ENCODE results near the gene GSTO2. TPM values are rescaled to one million over a fixed set of nuclear protein-coding genes. Genes with fewer than 3 reads are reported as not detected.

GSTO2 gene
- total RNA-seq, 1 donor from 2014 or later, result 7.8 TPM

DNA sequence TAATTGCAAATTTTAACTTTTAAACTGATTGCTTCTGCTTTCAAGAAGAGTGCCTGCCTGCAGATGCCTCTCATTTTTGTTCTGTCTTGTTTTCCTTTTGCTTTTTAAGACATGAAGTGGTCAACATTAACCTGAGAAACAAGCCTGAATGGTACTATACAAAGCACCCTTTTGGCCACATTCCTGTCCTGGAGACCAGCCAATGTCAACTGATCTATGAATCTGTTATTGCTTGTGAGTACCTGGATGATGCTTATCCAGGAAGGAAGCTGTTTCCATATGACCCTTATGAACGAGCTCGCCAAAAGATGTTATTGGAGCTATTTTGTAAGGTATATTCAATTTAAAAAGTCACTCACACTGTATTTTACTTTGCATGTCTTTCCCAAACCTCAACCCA, 8.8 kb downstream of the GSTO2 start:
- DNase-seq (no peak), ATAC-seq (no peak)
- no peaks in the 10 kb centered on the region for H3K4me1 ChIP-seq
- no peak overlapping the region for H3K27ac ChIP-seq
- TF ChIP-seq, protein P1, sequence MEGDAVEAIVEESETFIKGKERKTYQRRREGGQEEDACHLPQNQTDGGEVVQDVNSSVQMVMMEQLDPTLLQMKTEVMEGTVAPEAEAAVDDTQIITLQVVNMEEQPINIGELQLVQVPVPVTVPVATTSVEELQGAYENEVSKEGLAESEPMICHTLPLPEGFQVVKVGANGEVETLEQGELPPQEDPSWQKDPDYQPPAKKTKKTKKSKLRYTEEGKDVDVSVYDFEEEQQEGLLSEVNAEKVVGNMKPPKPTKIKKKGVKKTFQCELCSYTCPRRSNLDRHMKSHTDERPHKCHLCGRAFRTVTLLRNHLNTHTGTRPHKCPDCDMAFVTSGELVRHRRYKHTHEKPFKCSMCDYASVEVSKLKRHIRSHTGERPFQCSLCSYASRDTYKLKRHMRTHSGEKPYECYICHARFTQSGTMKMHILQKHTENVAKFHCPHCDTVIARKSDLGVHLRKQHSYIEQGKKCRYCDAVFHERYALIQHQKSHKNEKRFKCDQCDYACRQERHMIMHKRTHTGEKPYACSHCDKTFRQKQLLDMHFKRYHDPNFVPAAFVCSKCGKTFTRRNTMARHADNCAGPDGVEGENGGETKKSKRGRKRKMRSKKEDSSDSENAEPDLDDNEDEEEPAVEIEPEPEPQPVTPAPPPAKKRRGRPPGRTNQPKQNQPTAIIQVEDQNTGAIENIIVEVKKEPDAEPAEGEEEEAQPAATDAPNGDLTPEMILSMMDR (IDR thresholded peaks at IDR 0.05), result no peak
- intact Hi-C loops (cut with DNase I), result no loop called here
- no peaks in the 10 kb centered on the region for H3K9me3 ChIP-seq
- H3K4me3 ChIP-seq, result no peak overlapping the region
- no peaks in the 10 kb centered on the region for H3K36me3 ChIP-seq
- peaks cover 8% of the 10 kb centered on the region for H3K27me3 ChIP-seq (ENCODE audit: low read depth)

DNA sequence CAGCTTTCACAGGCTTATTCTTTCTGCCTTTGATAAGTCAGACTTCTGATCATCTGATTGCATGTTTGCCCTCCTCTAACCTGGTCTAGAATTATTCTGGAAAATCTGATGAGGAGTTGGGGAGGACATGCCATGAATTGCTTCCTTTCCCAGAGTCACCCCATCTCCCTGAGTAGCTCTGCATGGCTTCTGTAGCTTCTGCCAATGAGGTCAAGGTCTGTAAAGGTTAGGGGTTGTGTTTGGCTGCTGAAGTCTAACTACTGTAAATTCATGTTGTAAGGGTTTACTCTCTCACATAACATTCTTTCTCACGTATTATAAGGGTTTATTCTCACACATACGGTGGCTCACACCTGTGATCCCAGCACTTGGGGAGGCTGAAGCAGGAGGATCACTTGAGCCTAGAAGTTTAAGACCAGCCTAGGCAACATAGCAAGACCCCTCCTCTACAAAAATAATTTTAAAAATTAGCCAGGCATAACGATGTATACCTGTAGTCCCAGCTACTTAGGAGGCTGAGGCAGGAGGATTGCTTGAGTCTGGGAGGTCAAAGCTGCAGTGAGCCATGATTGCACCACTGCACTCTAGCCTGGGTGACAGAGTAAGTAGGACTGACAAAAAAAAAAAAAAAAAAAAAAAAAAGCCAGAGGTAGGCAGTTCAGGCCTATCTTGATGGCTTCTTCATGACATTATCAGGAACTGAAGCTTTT, 10.7 kb downstream of the GSTO2 start:
- DNase-seq, result no peak
- TF ChIP-seq, protein P1 (IDR thresholded peaks at IDR 0.05), result no peak
- intact Hi-C loops (cut with DNase I), result no loop called here
- Histone ChIP-seq H3K36me3 (no peaks in the 10 kb centered on the region), H3K9me3 (no peaks in the 10 kb centered on the region), H3K4me1 (no peaks in the 10 kb centered on the region), H3K27ac (no peak overlapping the region), H3K27me3 (ENCODE audit: low read depth) (peaks cover 6% of the 10 kb centered on the region), H3K4me3 (no peak overlapping the region)
- no peak for ATAC-seq

DNA sequence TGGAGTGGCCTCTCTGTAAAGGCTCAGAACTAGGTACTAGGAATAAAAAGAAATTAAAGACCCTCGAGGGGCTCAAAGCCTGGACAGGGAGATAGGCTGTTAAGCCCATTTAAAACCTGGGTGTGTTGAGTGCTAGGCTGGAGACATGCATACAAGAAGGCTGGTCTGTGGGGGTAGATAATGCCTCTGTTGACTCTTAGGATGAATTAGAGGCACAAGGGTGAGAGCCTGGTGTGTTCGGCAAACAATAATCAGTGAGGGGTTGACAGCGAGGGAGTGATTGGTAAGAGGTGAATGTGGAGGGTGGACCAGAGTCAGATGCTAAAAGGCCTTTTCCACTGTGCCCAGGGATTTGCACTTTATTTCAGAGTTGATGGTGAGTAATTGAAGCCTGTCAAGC, 12.7 kb downstream of the GSTO2 start:
- Histone ChIP-seq H3K36me3 (no peaks in the 10 kb centered on the region), H3K9me3 (no peaks in the 10 kb centered on the region), H3K4me1 (no peaks in the 10 kb centered on the region), H3K27ac (no peak overlapping the region), H3K4me3 (no peak overlapping the region), H3K27me3 (ENCODE audit: low read depth) (no peaks in the 10 kb centered on the region)
- TF ChIP-seq, protein P1 (IDR thresholded peaks at IDR 0.05), result no peak
- DNase-seq, result no peak
- intact Hi-C loops (cut with DNase I), result no loop called here
- no peak for ATAC-seq

DNA sequence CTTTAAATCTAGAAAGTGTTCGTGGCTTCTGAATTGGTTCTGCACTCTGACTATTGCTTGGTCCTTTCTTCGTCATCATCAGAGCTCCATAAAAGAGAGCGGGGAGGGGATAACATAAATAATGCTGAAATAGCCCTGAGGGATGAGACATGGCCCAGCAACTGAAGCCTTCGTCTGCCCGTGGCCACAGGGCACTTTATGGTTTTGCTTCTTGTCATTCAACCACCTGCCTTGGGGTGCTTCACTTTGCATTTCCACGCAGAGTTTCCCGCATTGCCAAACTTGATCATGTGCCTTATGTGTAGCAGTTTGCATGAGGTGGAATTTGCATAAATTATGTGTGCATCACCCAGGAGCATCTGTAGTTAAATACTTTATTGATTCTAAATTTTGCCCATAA, 15.9 kb downstream of the GSTO2 start:
- Histone ChIP-seq H3K27me3 (ENCODE audit: low read depth) (no peaks in the 10 kb centered on the region), H3K9me3 (no peaks in the 10 kb centered on the region), H3K27ac (no peak overlapping the region), H3K4me3 (no peak overlapping the region), H3K4me1 (no peaks in the 10 kb centered on the region), H3K36me3 (no peaks in the 10 kb centered on the region)
- intact Hi-C loops (cut with DNase I), result no loop called here
- ATAC-seq (no peak), DNase-seq (no peak)
- TF ChIP-seq, protein P1 (IDR thresholded peaks at IDR 0.05), result no peak

DNA sequence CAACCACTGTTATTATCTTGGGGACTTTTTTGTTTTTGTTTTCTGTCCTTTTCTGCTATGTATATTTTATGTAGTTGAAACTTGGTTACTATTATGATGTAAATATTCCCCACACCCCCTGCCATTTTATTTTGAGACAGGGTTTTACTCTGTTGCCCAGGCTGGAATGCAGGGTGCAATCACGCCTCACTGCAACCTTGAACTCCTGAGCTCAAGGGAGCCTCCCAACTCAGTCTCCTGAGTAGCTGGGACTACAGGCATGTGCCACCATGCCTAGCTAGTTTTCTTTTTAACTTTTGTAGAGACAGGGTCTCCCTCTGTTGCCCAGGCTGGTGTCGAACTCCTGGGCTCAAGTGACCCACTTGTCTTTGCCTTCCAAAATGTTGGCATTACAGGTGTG, 18.0 kb downstream of the GSTO2 start:
- no peak for ATAC-seq
- intact Hi-C loops (cut with DNase I), result no loop called here
- TF ChIP-seq, protein P1 (IDR thresholded peaks at IDR 0.05), result no peak

More for the DNA sequence above, 18.0 kb downstream of the GSTO2 start:
- Histone ChIP-seq H3K27me3 (ENCODE audit: low read depth) (no peaks in the 10 kb centered on the region), H3K4me3 (no peak overlapping the region), H3K9me3 (no peaks in the 10 kb centered on the region), H3K4me1 (no peaks in the 10 kb centered on the region), H3K36me3 (no peaks in the 10 kb centered on the region), H3K27ac (no peak overlapping the region)
- DNase-seq, result no peak
